Neural progenitor cell (in vitro differentiated cells): ENCODE results near the gene ZNF286A. TPM values are rescaled to one million over a fixed set of nuclear protein-coding genes. Genes with fewer than 3 reads are reported as not detected.

ENCODE experiments used
- DNase-seq: peaks from one replicate; pipeline ENCODE4 v3.0.0-alpha.2; 2016; ENCODE audit warnings: low spot score
- H2AFZ ChIP-seq: fragments of 200-600 bp; sonication (generic); replicated peaks from 2 replicates; pipeline ENCODE4 v1.6.1; 2016; ENCODE audit warnings: antibody characterized with exemption
- H3F3A ChIP-seq: fragments of 200-600 bp; sonication (generic); 2 replicates; pipeline ENCODE4 v1.6.1; 2016; ENCODE audit warnings: antibody characterized with exemption, low read depth
- H3K27ac ChIP-seq: fragments of 200-600 bp; sonication (generic); 2 replicates; pipeline ENCODE4 v1.5.1; 2016; ENCODE audit warnings: mild to moderate bottlenecking
- H3K27me3 ChIP-seq: fragments of 200-600 bp; sonication (generic); 2 replicates; pipeline ENCODE4 v1.6.1; 2016; ENCODE audit warnings: mild to moderate bottlenecking, moderate library complexity
- H3K36me3 ChIP-seq: fragments of 200-600 bp; sonication (generic); 2 replicates; pipeline ENCODE4 v1.5.1; 2016
- H3K4me1 ChIP-seq: fragments of 200-600 bp; sonication (generic); 2 replicates; pipeline ENCODE4 v1.6.1; 2016; ENCODE audit warnings: mixed run types
- H3K4me2 ChIP-seq: fragments of 200-600 bp; sonication (generic); 2 replicates; pipeline ENCODE4 v1.6.1; 2016
- H3K4me3 ChIP-seq: fragments of 200-600 bp; sonication (generic); 2 replicates; pipeline ENCODE4 v1.5.1; 2016
- H3K79me2 ChIP-seq: fragments of 200-600 bp; sonication (generic); 2 replicates; pipeline ENCODE4 v1.6.1; 2016; ENCODE audit warnings: low read depth
- H3K9ac ChIP-seq: fragments of 200-600 bp; sonication (generic); 2 replicates; pipeline ENCODE4 v1.6.1; 2016
- H3K9me3 ChIP-seq: fragments of 200-600 bp; sonication (generic); 2 replicates; pipeline ENCODE4 v1.5.1; 2016; ENCODE audit warnings: low read depth
- H4K20me1 ChIP-seq: fragments of 200-600 bp; sonication (generic); 2 replicates; pipeline ENCODE4 v1.6.1; 2016; ENCODE audit warnings: low read depth
- H3K27ac Mint-ChIP-seq: 3 replicates; pipeline ENCODE4 v1.8.0; 2021; ENCODE audit warnings: mixed read lengths
- H3K27me3 Mint-ChIP-seq: 2 replicates; pipeline ENCODE4 v1.8.0; 2022; ENCODE audit warnings: low read depth, mild to moderate bottlenecking, inconsistent platforms, moderate library complexity, mixed read lengths; ENCODE audit not compliant: insufficient read depth
- H3K36me3 Mint-ChIP-seq: 3 replicates; pipeline ENCODE4 v1.8.0; 2021; ENCODE audit warnings: mixed read lengths
- H3K4me1 Mint-ChIP-seq: 3 replicates; pipeline ENCODE4 v1.8.0; 2021; ENCODE audit warnings: mixed read lengths
- H3K4me3 Mint-ChIP-seq: 3 replicates; pipeline ENCODE4 v1.8.0; 2021; ENCODE audit warnings: mild to moderate bottlenecking, moderate library complexity, mixed read lengths
- H3K9me3 Mint-ChIP-seq: 3 replicates; pipeline ENCODE4 v1.8.0; 2020; ENCODE audit warnings: mixed read lengths
- CTCF ChIP-seq: fragments of 200-600 bp; sonication (generic); IDR thresholded peaks from 2 replicates; pipeline ENCODE4 v1.5.1; 2017; ENCODE audit warnings: antibody characterized with exemption, mild to moderate bottlenecking
- EZH2 ChIP-seq: fragments of 200-600 bp; sonication (generic); IDR thresholded peaks from 2 replicates; pipeline ENCODE4 v1.6.1; 2017; ENCODE audit warnings: antibody characterized with exemption, mild to moderate bottlenecking, moderate library complexity
- EZH2phosphoT487 ChIP-seq: fragments of 200-600 bp; sonication (generic); IDR thresholded peaks from 2 replicates; pipeline ENCODE4 v1.6.1; 2017; ENCODE audit warnings: antibody characterized with exemption
- total RNA-seq: library from RNA; depleted of rRNA; stranded (reverse); fragments of >200 nt; gene quantifications from 2 replicates; pipeline ENCODE4 v1.2.3, GENCODE V29; 2015; ENCODE audit warnings: low replicate concordance

The ZNF286A gene
- total RNA-seq, 1 donor from 2014 or later = 216 TPM

- H3K9me3 Mint-ChIP-seq = peaks cover 2% of the 10 kb centered on the region
- H3K27me3 Mint-ChIP-seq = no peaks in the 10 kb centered on the region
- TF ChIP-seq EZH2phosphoT487 (no peak), CTCF (no peak), EZH2 (no peak)
- Histone ChIP-seq H4K20me1 (no peaks in the 10 kb centered on the region), H3K27ac (no peak overlapping the region), H3K27me3 (no peaks in the 10 kb centered on the region), H3K79me2 (no peaks in the 10 kb centered on the region), H3K9ac (no peak overlapping the region), H3K36me3 (no peaks in the 10 kb centered on the region), H3F3A (no peaks in the 10 kb centered on the region), H3K4me1 (peaks cover 19% of the 10 kb centered on the region), H3K4me2 (no peak overlapping the region), H3K9me3 (no peaks in the 10 kb centered on the region), H2AFZ (no peak overlapping the region), H3K4me3 (no peak overlapping the region)
- H3K4me3 Mint-ChIP-seq = no peak overlapping the region
- peaks cover 7% of the 10 kb centered on the region for H3K36me3 Mint-ChIP-seq
- DNase-seq = no peak
- no peak overlapping the region for H3K27ac Mint-ChIP-seq
- H3K4me1 Mint-ChIP-seq = peaks cover 36% of the 10 kb centered on the region
Measured at GRCh38 chr17:15657868-15658267, 41.7 kb upstream of the ZNF286A start.

- Mint-ChIP-seq H3K27ac (no peak overlapping the region), H3K36me3 (peaks cover 7% of the 10 kb centered on the region), H3K4me1 (peaks cover 32% of the 10 kb centered on the region), H3K4me3 (no peak overlapping the region), H3K9me3 (peaks cover 2% of the 10 kb centered on the region), H3K27me3 (no peaks in the 10 kb centered on the region)
- Histone ChIP-seq H2AFZ (no peak overlapping the region), H3K4me2 (no peak overlapping the region), H3K27me3 (no peaks in the 10 kb centered on the region), H4K20me1 (no peaks in the 10 kb centered on the region), H3K4me3 (no peak overlapping the region), H3F3A (no peaks in the 10 kb centered on the region), H3K4me1 (peaks cover 19% of the 10 kb centered on the region), H3K79me2 (no peaks in the 10 kb centered on the region), H3K27ac (no peak overlapping the region), H3K9me3 (no peaks in the 10 kb centered on the region), H3K36me3 (no peaks in the 10 kb centered on the region), H3K9ac (no peak overlapping the region)
- TF ChIP-seq EZH2phosphoT487 = no peak
- no peak for TF ChIP-seq EZH2
- TF ChIP-seq CTCF = no peak
- DNase-seq = no peak
Measured at GRCh38 chr17:15658296-15658695, 41.3 kb upstream of the ZNF286A start.

GRCh38 chr17:15659236-15659635 lies 40.3 kb upstream of the ZNF286A start:
- Histone ChIP-seq H3K4me3 (no peak overlapping the region), H3K4me2 (no peak overlapping the region), H3K79me2 (no peaks in the 10 kb centered on the region), H2AFZ (no peak overlapping the region), H3K27ac (no peak overlapping the region), H3K9me3 (no peaks in the 10 kb centered on the region), H3F3A (no peaks in the 10 kb centered on the region), H3K9ac (no peak overlapping the region), H3K27me3 (no peaks in the 10 kb centered on the region), H3K4me1 (peaks cover 10% of the 10 kb centered on the region), H3K36me3 (no peaks in the 10 kb centered on the region), H4K20me1 (no peaks in the 10 kb centered on the region)
- no peak overlapping the region for H3K27ac Mint-ChIP-seq
- H3K4me3 Mint-ChIP-seq = no peak overlapping the region
- peaks cover 2% of the 10 kb centered on the region for H3K9me3 Mint-ChIP-seq
- peaks cover 13% of the 10 kb centered on the region for H3K36me3 Mint-ChIP-seq
- no peak for DNase-seq
- H3K27me3 Mint-ChIP-seq = no peaks in the 10 kb centered on the region
- H3K4me1 Mint-ChIP-seq = peaks cover 25% of the 10 kb centered on the region
- TF ChIP-seq EZH2phosphoT487 = no peak
- TF ChIP-seq CTCF = no peak
- TF ChIP-seq EZH2 = no peak
